ENCODE measurements around the gene SLC35B2.
A peak's percentile ranks its signal among the peaks of the same experiment; 100 is the strongest.

The SLC35B2 gene

GRCh38 chr6:44257025-44257752, at the start of gene SLC35B2:
Gene SLC35B2, minus strand, starts transcription at chr6:44257528. Its CDS starts 118 bp downstream, at chr6:44257410.
- peak; percentile 59 for DNase-seq

GRCh38 chr6:44306710-44307109, 49.4 kb upstream of the SLC35B2 start:
- no peak for DNase-seq

- DNase-seq, result no peak
Observed at GRCh38 chr6:44305200-44305725, 47.9 kb upstream of the SLC35B2 start.

- DNase-seq, result no peak
Observed at GRCh38 chr6:44304282-44305199, 47.2 kb upstream of the SLC35B2 start.

GRCh38 chr6:44303842-44304241, 46.5 kb upstream of the SLC35B2 start:
- DNase-seq, result no peak

GRCh38 chr6:44302856-44303255, 45.5 kb upstream of the SLC35B2 start:
- DNase-seq, result no peak

- DNase-seq, result no peak
Observed at GRCh38 chr6:44301782-44302564, 44.6 kb upstream of the SLC35B2 start.

- no peak for DNase-seq
Observed at GRCh38 chr6:44301106-44301505, 43.8 kb upstream of the SLC35B2 start.

- no peak for DNase-seq
Observed at GRCh38 chr6:44300292-44300823, 43.0 kb upstream of the SLC35B2 start.

GRCh38 chr6:44298864-44299263, 41.5 kb upstream of the SLC35B2 start:
- no peak for DNase-seq

- DNase-seq, result no peak
Observed at GRCh38 chr6:44298055-44298803, 40.9 kb upstream of the SLC35B2 start.

GRCh38 chr6:44297063-44298038, 40.0 kb upstream of the SLC35B2 start:
- no peak for DNase-seq

- DNase-seq, result no peak
Observed at GRCh38 chr6:44294832-44295791, 37.8 kb upstream of the SLC35B2 start.

- no peak for DNase-seq
Observed at GRCh38 chr6:44292661-44293365, 35.5 kb upstream of the SLC35B2 start.

GRCh38 chr6:44291841-44292240, 34.5 kb upstream of the SLC35B2 start:
- no peak for DNase-seq

- no peak for DNase-seq
Observed at GRCh38 chr6:44289726-44290260, 32.5 kb upstream of the SLC35B2 start.

- no peak for DNase-seq
Observed at GRCh38 chr6:44286747-44287146, 29.4 kb upstream of the SLC35B2 start.

GRCh38 chr6:44286285-44286565, 28.9 kb upstream of the SLC35B2 start:
- DNase-seq, result no peak

Measured in NCI-H2107 (cell line).